22Rv1 (cell line): ENCODE data around the gene ZNF341.

Source experiments
- ZFX ChIP-seq: fragments of 450-650 bp; IDR thresholded peaks from 2 replicates; pipeline ENCODE4 v1.6.1; 2017; ENCODE audit warnings: antibody characterized with exemption, borderline replicate concordance
- TF ChIP-seq, protein P1 (sequence below): fragments of 450-650 bp; IDR thresholded peaks from 2 replicates; pipeline ENCODE4 v1.5.1; 2017; ENCODE audit warnings: mild to moderate bottlenecking

DNA sequence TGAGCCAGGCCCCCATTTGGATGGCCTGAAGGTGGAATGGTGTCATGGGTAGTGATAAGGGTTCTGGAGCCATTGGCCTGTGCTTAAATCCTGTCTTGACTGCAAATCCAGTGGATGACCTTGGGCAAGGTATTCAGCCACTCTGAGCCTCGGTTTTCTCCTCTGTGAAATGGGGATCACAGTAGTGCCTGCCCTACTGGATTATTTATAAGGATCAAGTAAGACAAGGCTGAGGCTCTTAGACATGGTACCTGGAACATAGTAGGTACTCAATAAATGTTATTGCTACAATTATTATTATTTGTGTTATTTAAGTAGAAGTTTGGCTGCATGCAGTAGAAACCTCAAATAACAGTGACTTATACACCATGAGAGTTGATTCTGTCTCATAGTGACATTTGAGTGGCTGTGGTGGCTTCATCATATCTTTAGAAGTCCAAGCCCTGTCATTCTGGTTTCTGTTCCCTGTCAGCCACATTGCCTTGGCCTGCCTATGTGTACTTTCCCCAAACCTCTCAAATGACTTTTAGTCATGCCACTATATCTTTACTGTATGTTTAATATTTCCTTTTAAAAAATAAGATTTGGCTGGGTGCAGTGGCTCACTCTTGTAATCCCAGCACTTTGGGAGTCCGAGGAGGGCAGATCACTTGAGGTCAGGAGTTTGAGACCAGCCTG lies 41.8 kb downstream of the ZNF341 start:
- TF ChIP-seq, protein P1, sequence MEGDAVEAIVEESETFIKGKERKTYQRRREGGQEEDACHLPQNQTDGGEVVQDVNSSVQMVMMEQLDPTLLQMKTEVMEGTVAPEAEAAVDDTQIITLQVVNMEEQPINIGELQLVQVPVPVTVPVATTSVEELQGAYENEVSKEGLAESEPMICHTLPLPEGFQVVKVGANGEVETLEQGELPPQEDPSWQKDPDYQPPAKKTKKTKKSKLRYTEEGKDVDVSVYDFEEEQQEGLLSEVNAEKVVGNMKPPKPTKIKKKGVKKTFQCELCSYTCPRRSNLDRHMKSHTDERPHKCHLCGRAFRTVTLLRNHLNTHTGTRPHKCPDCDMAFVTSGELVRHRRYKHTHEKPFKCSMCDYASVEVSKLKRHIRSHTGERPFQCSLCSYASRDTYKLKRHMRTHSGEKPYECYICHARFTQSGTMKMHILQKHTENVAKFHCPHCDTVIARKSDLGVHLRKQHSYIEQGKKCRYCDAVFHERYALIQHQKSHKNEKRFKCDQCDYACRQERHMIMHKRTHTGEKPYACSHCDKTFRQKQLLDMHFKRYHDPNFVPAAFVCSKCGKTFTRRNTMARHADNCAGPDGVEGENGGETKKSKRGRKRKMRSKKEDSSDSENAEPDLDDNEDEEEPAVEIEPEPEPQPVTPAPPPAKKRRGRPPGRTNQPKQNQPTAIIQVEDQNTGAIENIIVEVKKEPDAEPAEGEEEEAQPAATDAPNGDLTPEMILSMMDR: no peak
- TF ChIP-seq ZFX: no peak
